Stimulated activated CD8-positive, alpha-beta memory T cell treated with anti-CD3 and anti-CD28 coated beads, Interleukin-15, amount 100 ng/mL, for 24 hours (primary cell): Measurements from ENCODE around the gene ELAVL1.
"Not testable (repeated sequence)": the region's sequence is repeated elsewhere in the genome, so short reads cannot be mapped to it uniquely, and the experiment has no call there.

Source experiments
- DNase-seq: peaks from one replicate; pipeline ENCODE4 v3.0.0-alpha.2; 2020; ENCODE audit warnings: low read depth

Gene ELAVL1

GRCh38 chr19:7921967-7922835, 83.2 kb downstream of the ELAVL1 start:
- no peak for DNase-seq

GRCh38 chr19:7921302-7921966, 84.0 kb downstream of the ELAVL1 start:
- no peak for DNase-seq

GRCh38 chr19:7920519-7921301, 84.7 kb downstream of the ELAVL1 start:
- DNase-seq: peak; percentile 99

- peak; percentile 90 for DNase-seq
These were observed 85.6 kb downstream of the ELAVL1 start, which contains the start of gene SNAPC2 for GRCh38 chr19:7919610-7920518. TSS of gene SNAPC2 (plus strand) at chr19:7920338. CDS start at chr19:7920367, 29 bp downstream.

GRCh38 chr19:7918615-7919421, 86.6 kb downstream of the ELAVL1 start:
- DNase-seq: no peak

- not testable (repeated sequence) for DNase-seq
These were observed 87.3 kb downstream of the ELAVL1 start for GRCh38 chr19:7918062-7918614.

- no peak for DNase-seq
These were observed 88.0 kb downstream of the ELAVL1 start for GRCh38 chr19:7917267-7918061.

- no peak for DNase-seq
These were observed 88.5 kb downstream of the ELAVL1 start for GRCh38 chr19:7916955-7917266.

- no peak for DNase-seq
These were observed 89.1 kb downstream of the ELAVL1 start for GRCh38 chr19:7916103-7916954.

GRCh38 chr19:7915250-7916102, 90.0 kb downstream of the ELAVL1 start:
- no peak for DNase-seq

- no peak for DNase-seq
These were observed 90.8 kb downstream of the ELAVL1 start, which contains the start of gene TGFBR3L for GRCh38 chr19:7914598-7915045. TSS of gene TGFBR3L (plus strand) at chr19:7914830.

- DNase-seq: no peak
These were observed 91.3 kb downstream of the ELAVL1 start for GRCh38 chr19:7914099-7914498.

GRCh38 chr19:7913652-7914051, 91.8 kb downstream of the ELAVL1 start:
- DNase-seq: no peak

GRCh38 chr19:7912697-7913564, 92.5 kb downstream of the ELAVL1 start:
- no peak for DNase-seq

GRCh38 chr19:7912144-7912696, 93.2 kb downstream of the ELAVL1 start:
- DNase-seq: no peak

- DNase-seq: no peak
These were observed 93.8 kb downstream of the ELAVL1 start for GRCh38 chr19:7911508-7912143.
